Endodermal cell (in vitro differentiated cells): Measurements from ENCODE around the gene FLNC. TPM values are rescaled to one million over a fixed set of nuclear protein-coding genes. Genes with fewer than 3 reads are reported as not detected.

Experiments
- DNase-seq: peaks from one replicate; pipeline ENCODE4 v3.0.0-alpha.2; 2017
- H3K27ac ChIP-seq: 2 replicates; pipeline ENCODE4 v1.5.1; 2013; ENCODE audit warnings: mild to moderate bottlenecking, low read depth, low read length, moderate library complexity
- H3K27me3 ChIP-seq: 2 replicates; pipeline ENCODE4 v1.6.1; 2013; ENCODE audit warnings: mild to moderate bottlenecking, low read length, moderate library complexity; ENCODE audit not compliant: insufficient read depth, control insufficient read depth, poor library complexity, severe bottlenecking
- H3K36me3 ChIP-seq: 2 replicates; pipeline ENCODE4 v1.7.0; 2013; ENCODE audit warnings: mild to moderate bottlenecking, low read length, moderate library complexity; ENCODE audit not compliant: control insufficient read depth, insufficient read depth
- H3K4me1 ChIP-seq: one replicate; pipeline ENCODE4 v1.7.0; 2013; ENCODE audit warnings: low read length; ENCODE audit not compliant: control insufficient read depth, insufficient read depth
- H3K4me3 ChIP-seq: 2 replicates; pipeline ENCODE4 v1.5.1; 2013; ENCODE audit warnings: mild to moderate bottlenecking, low read length, moderate library complexity
- H3K9ac ChIP-seq: 2 replicates; pipeline ENCODE4 v1.6.1; 2013; ENCODE audit warnings: mild to moderate bottlenecking, low read length, moderate library complexity; ENCODE audit not compliant: poor library complexity, severe bottlenecking; ENCODE audit errors: extremely low read depth
- H3K9me3 ChIP-seq: 2 replicates; pipeline ENCODE4 v1.6.1; 2013; ENCODE audit warnings: mild to moderate bottlenecking, low read length, moderate library complexity; ENCODE audit not compliant: control insufficient read depth
- H3K27ac Mint-ChIP-seq: 2 replicates; pipeline ENCODE4 v1.8.0; 2020; ENCODE audit warnings: mixed read lengths
- H3K27me3 Mint-ChIP-seq: 2 replicates; pipeline ENCODE4 v1.8.0; 2021; ENCODE audit warnings: mild to moderate bottlenecking, mixed read lengths; ENCODE audit not compliant: insufficient read depth
- H3K36me3 Mint-ChIP-seq: 2 replicates; pipeline ENCODE4 v1.8.0; 2020; ENCODE audit warnings: low read depth, mixed read lengths
- H3K4me1 Mint-ChIP-seq: 2 replicates; pipeline ENCODE4 v1.8.0; 2020; ENCODE audit warnings: mixed read lengths
- H3K4me3 Mint-ChIP-seq: 2 replicates; pipeline ENCODE4 v1.8.0; 2020; ENCODE audit warnings: mild to moderate bottlenecking, moderate library complexity, mixed read lengths
- H3K9me3 Mint-ChIP-seq: 2 replicates; pipeline ENCODE4 v1.8.0; 2020; ENCODE audit warnings: mild to moderate bottlenecking, mixed read lengths
- WGBS, 2 experiments: methylation state at CpG; one replicate each; pipeline versions ENCODE4 v1.1.5 to v1.1.7; 2013; ENCODE audit warnings: missing lambda C conversion rate in 2 of 2, mixed read lengths in 1 of 2; ENCODE audit not compliant: insufficient coverage in 1 of 2, insufficient read length in 1 of 2; 5-methylcytosine and 5-hydroxymethylcytosine counted together
- total RNA-seq, 2 donors: library from RNA; stranded (reverse); fragmentation: NEBNext Ultra II Directional in 1 of 2; extraction: Animal tissue kit (Norgen Biotek cat#: 25700) in 1 of 2; gene quantifications; 2 replicates in 1 of 2; 3 replicates in 1 of 2; pipeline ENCODE4 v1.2.1, GENCODE V29; 2021
- TF ChIP-seq, protein P1 (sequence below): fragments of 200-600 bp; sonication (generic); conservative IDR thresholded peaks from 2 replicates; pipeline ENCODE4 v1.5.0; 2021; ENCODE audit warnings: antibody characterized with exemption, mild to moderate bottlenecking

FLNC gene
- total RNA-seq, 2 donors from 2014 or later, result 6.6 to 11.5 TPM

DNA sequence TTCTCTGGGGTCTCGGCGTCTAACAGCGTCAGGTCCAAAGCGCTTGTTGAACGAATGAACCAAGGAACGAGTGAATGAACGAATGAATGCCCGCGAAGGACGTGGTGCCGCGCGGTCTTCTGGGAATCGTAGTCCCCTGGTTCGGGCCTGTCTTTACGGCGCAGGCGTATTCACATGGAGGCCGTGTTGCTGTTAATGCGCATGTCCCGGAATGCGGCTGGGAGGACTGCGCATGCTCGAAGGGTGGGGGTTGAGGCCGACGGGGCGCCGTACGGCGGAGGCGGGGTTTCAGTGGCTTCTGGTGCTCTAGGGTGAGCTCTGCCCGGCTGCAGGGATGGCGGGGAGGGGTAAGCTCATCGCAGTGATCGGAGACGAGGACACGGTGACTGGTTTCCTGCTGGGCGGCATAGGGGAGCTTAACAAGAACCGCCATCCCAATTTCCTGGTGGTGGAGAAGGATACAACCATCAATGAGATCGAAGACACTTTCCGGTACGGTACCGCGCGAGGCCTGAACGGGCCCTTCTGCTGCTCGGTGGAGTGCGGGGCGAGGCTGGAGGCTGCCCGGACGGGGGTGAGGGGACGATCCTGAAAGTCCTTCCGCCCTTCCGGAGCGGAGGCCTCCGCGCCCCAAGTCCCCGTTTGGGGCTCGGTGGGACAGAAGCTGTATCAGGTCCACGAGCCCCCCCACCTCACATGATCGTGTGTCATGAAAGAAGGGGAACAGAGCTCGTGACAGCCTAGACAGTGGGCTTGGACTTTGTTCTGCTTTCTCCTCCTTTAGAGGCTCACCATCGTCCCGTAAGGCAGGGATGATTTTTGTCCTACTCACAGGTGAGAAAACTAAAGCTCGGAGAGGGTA is 32.6 kb downstream of the FLNC start, which contains the start of gene ATP6V1F:
TSS of gene ATP6V1F (plus strand) at position 286 of the 862 bp plus-strand sequence. CDS start at position 335, 49 bp downstream.
- no peak within 1 kb of the TSS for H3K27ac ChIP-seq

DNA sequence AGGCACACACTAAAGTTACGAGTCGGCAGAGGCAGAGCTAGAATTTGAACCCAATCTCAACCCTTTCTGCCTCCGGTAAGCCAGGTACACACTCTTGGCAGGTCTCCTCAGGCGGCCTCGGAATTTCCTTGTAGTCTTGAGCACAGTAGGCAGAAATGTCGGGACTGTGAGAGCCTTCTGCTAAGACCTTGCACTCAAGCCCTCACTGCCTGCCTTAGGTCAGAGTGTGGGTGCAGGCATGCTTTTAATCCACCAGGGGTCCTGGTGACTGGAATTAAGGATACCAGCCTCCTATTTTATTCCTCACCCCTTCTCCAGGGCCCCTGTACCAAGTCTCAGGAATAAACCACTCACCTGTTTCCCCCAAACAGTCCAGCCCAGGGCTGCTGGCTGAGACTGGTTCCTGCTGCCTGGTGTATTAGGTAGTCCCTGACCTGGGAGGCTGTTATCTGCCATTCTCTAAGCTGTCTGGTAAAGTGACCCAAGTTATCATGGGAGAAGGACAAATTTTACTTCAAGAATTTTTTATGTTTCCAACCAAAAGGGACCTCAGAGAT is 33.3 kb downstream of the FLNC start:
- no peaks in the 10 kb centered on the region for H3K4me1 ChIP-seq
- Mint-ChIP-seq H3K27ac (peak overlapping the region; percentile 94), H3K36me3 (peaks cover 22% of the 10 kb centered on the region), H3K27me3 (peaks cover 20% of the 10 kb centered on the region), H3K4me1 (peaks cover 22% of the 10 kb centered on the region), H3K4me3 (peak overlapping the region; percentile 88), H3K9me3 (no peaks in the 10 kb centered on the region)
- peaks cover 10% of the 10 kb centered on the region for H3K27me3 ChIP-seq
- H3K9ac ChIP-seq, result peak overlapping the region; percentile 86
- peak overlapping the region; percentile 95 for H3K4me3 ChIP-seq
- DNase-seq, result peak; percentile 87
- no peak overlapping the region for H3K27ac ChIP-seq
- peaks cover 18% of the 10 kb centered on the region for H3K36me3 ChIP-seq
- no peaks in the 10 kb centered on the region for H3K9me3 ChIP-seq
- 8 to 9% methylated on average over 6 of the region's 6 CpGs for WGBS, 2 experiments
- TF ChIP-seq, protein P1, sequence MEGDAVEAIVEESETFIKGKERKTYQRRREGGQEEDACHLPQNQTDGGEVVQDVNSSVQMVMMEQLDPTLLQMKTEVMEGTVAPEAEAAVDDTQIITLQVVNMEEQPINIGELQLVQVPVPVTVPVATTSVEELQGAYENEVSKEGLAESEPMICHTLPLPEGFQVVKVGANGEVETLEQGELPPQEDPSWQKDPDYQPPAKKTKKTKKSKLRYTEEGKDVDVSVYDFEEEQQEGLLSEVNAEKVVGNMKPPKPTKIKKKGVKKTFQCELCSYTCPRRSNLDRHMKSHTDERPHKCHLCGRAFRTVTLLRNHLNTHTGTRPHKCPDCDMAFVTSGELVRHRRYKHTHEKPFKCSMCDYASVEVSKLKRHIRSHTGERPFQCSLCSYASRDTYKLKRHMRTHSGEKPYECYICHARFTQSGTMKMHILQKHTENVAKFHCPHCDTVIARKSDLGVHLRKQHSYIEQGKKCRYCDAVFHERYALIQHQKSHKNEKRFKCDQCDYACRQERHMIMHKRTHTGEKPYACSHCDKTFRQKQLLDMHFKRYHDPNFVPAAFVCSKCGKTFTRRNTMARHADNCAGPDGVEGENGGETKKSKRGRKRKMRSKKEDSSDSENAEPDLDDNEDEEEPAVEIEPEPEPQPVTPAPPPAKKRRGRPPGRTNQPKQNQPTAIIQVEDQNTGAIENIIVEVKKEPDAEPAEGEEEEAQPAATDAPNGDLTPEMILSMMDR, result peak; percentile 75

More for the DNA sequence above, 32.6 kb downstream of the FLNC start, which contains the start of gene ATP6V1F:
- TF ChIP-seq, protein P1, result peak; percentile 32
- 1% methylated on average over 41 to 65 of the region's 65 CpGs for WGBS, 2 experiments
- peak; percentile 100 for DNase-seq
- Histone ChIP-seq H3K4me1 (no peaks in the 10 kb centered on the region), H3K9me3 (no peaks in the 10 kb centered on the region), H3K27me3 (peaks cover 3% of the 10 kb centered on the region), H3K4me3 (peak within 1 kb of the TSS; percentile 95), H3K36me3 (peaks cover 18% of the 10 kb centered on the region), H3K9ac (peak within 1 kb of the TSS; percentile 86)
- peaks cover 17% of the 10 kb centered on the region for H3K4me1 Mint-ChIP-seq
- H3K36me3 Mint-ChIP-seq, result peaks cover 22% of the 10 kb centered on the region
- H3K27me3 Mint-ChIP-seq, result peaks cover 13% of the 10 kb centered on the region
- H3K9me3 Mint-ChIP-seq, result no peaks in the 10 kb centered on the region
- peak within 1 kb of the TSS; percentile 94 for H3K27ac Mint-ChIP-seq
- peak within 1 kb of the TSS; percentile 88 for H3K4me3 Mint-ChIP-seq

DNA sequence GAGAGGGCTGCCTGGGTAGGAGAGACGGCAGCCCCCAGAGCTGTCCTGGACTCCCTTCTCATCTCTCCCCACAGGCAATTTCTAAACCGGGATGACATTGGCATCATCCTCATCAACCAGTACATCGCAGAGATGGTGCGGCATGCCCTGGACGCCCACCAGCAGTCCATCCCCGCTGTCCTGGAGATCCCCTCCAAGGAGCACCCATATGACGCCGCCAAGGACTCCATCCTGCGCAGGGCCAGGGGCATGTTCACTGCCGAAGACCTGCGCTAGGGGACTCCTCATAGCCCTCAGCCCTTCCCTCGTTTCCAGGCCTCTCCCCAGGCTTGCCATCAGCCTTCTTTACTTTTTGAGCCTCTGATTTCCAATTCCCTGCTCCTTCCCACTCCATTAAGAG is 35.1 kb downstream of the FLNC start:
- Mint-ChIP-seq H3K4me3 (no peak overlapping the region), H3K9me3 (no peaks in the 10 kb centered on the region), H3K27me3 (peaks cover 28% of the 10 kb centered on the region), H3K36me3 (peaks cover 22% of the 10 kb centered on the region), H3K27ac (no peak overlapping the region), H3K4me1 (peaks cover 21% of the 10 kb centered on the region)
- Histone ChIP-seq H3K4me3 (no peak overlapping the region), H3K27ac (no peak overlapping the region), H3K4me1 (no peaks in the 10 kb centered on the region), H3K27me3 (peaks cover 22% of the 10 kb centered on the region), H3K9ac (no peak overlapping the region), H3K36me3 (peaks cover 18% of the 10 kb centered on the region), H3K9me3 (no peaks in the 10 kb centered on the region)
- TF ChIP-seq, protein P1, result no peak
- 95 to 97% methylated on average over 8 to 12 of the region's 12 CpGs for WGBS, 2 experiments
- DNase-seq, result no peak
